T-helper 9 cell (primary cell): Measurements from ENCODE around the gene MYH10.

Experiments used
- DNase-seq: peaks from one replicate; pipeline ENCODE4 v3.0.0-alpha.2; 2020

The MYH10 gene

DNA sequence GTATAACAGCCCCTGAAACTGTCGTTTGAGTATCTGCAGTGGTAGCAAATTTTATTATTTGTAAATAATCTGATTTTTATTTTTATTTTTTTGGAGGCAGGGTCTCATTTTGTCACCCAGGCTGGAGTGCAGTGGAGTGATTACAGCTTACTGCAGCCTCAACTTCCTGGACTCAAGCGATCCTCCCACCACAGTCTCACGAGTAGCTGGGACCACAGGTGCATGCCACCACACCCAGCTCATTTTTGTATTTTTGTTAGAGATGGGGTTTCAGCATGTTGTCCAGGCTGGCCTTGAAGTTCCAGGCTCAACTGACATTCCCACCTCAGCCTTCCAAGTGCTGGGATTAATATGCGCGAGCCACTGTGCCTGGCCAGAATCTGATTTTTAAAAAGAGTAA lies 192.1 kb downstream of the MYH10 start:
- DNase-seq: no peak

DNA sequence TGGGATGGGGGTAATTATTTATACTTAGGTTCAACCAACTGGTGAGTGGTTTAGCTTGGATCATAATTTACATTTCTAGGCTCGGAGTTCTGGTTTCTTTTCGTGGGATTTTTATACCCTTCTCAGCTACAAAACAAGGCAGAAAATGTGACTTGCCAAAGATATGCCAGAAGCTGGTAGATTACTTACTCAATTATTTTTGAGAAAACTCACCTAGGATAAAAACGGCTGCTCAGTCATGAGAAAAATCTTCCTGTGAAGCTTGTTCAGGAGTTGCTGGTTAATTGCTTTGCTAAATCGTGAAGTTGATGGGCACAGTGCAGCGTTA lies 193.7 kb downstream of the MYH10 start:
- no peak for DNase-seq

GRCh38 chr17:8436169-8436843 lies 194.2 kb downstream of the MYH10 start:
- peak; percentile 48 for DNase-seq

GRCh38 chr17:8435245-8436168 lies 195.0 kb downstream of the MYH10 start, which contains the start of gene NDEL1:
Gene NDEL1, plus strand, starts transcription at chr17:8435884. Its CDS starts 8,388 bp downstream, at chr17:8444272.
- DNase-seq: peak; percentile 99

GRCh38 chr17:8430966-8431365 lies 199.6 kb downstream of the MYH10 start:
- no peak for DNase-seq

DNA sequence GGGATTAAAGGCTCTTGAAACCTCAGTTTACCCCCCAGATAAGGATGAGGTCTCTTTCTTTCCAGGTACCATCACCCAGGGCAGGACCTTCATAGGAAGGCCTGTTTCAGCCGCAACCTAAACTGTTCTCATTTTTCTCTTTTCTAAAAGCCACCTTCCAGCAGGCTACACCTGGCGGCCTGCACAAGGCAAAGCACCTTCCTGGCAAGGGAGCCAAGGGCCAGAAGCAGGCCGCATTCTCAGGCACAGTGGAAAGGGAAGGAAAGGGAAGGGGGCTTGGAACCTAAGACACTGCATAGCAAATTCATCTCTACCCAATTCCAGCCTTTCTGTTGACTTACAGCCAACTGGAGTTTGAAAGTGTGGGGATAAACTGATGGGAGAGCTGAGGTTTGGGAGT lies 203.7 kb downstream of the MYH10 start:
- no peak for DNase-seq

DNA sequence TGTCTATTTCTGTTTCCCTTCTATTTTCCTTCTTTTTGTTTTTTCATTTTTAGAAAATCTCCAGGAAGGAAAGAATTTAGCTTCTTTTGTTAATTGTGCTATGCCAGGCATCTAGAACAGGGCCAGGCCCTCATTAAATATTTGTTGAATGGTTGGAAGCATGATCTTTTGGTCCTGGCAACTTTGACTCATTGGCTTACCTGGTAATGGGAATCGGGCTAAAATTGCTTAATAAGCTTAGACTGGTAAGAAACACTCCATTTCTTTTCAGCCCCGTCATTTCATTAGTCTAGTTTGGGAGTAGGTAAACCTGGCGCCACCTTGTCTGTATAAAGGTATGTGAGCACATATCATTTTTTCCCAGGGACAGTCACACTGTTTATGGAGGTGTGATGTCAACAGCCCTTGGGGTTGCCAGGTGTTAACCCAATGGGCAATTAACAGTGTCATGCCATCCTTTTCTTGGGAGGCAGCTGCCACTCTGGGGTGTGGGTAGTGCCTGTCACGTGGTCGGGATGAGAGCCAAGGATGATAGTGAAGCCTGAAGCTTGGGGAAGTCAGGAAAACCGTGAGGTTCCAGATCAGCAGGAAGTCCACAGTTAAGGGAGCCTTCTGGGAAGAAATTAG lies 204.3 kb downstream of the MYH10 start:
- DNase-seq: no peak
